SK-N-MC (cell line): ENCODE results near the gene LAMA3.

Source experiments
- DNase-seq: peaks from one replicate; pipeline ENCODE4 v3.0.0-alpha.2; 2011; ENCODE audit warnings: low read depth, low spot score
- H3K27ac ChIP-seq: fragments of 200-600 bp; sonication (generic); 2 replicates; pipeline ENCODE4 v1.5.1; 2016; ENCODE audit warnings: mixed run types
- H3K36me3 ChIP-seq: fragments of 200-600 bp; sonication (generic); 2 replicates; pipeline ENCODE4 v1.6.1; 2017; ENCODE audit warnings: antibody characterized with exemption, low read length, mixed read lengths; ENCODE audit not compliant: insufficient read depth
- H3K4me3 ChIP-seq: fragments of 200-600 bp; sonication (generic); 2 replicates; pipeline ENCODE4 v1.5.1; 2016
- H3K9ac ChIP-seq: fragments of 200-600 bp; sonication (generic); 2 replicates; pipeline ENCODE4 v1.8.0; 2017; ENCODE audit warnings: mixed run types, mixed read lengths; ENCODE audit not compliant: insufficient read length
- H3K9me3 ChIP-seq: fragments of 200-600 bp; sonication (generic); 2 replicates; pipeline ENCODE4 v1.6.1; 2017; ENCODE audit warnings: low read depth, mild to moderate bottlenecking, antibody characterized with exemption, low read length, moderate library complexity, mixed read lengths
- EZH2 ChIP-seq: fragments of 200-600 bp; sonication (generic); IDR thresholded peaks from one replicate; pipeline ENCODE4 v1.6.1; 2017; ENCODE audit warnings: antibody characterized with exemption
- FOXP2 ChIP-seq: optimal IDR thresholded peaks from 2 replicates; pipeline ENCODE3; 2011; ENCODE audit warnings: mild to moderate bottlenecking, moderate library complexity; ENCODE audit not compliant: insufficient read depth; ENCODE audit errors: extremely low read length, control extremely low read depth
- POLR2AphosphoS5 ChIP-seq: IDR thresholded peaks from 2 replicates; pipeline ENCODE4 v1.6.1; 2012; ENCODE audit warnings: mild to moderate bottlenecking, low read depth, low read length, borderline replicate concordance

The LAMA3 gene

GRCh38 chr18:23879126-23879525 lies 189.9 kb downstream of the LAMA3 start:
- H3K4me3 ChIP-seq: no peak overlapping the region
- H3K9ac ChIP-seq: no peak overlapping the region
- no peak for TF ChIP-seq POLR2AphosphoS5
- no peak for TF ChIP-seq FOXP2
- no peak for TF ChIP-seq EZH2
- H3K36me3 ChIP-seq: no peaks in the 10 kb centered on the region
- H3K27ac ChIP-seq: no peak overlapping the region
- no peaks in the 10 kb centered on the region for H3K9me3 ChIP-seq
- no peak for DNase-seq

GRCh38 chr18:23879544-23879943 lies 190.3 kb downstream of the LAMA3 start:
- Histone ChIP-seq H3K9ac (no peak overlapping the region), H3K27ac (no peak overlapping the region), H3K4me3 (no peak overlapping the region), H3K9me3 (no peaks in the 10 kb centered on the region), H3K36me3 (no peaks in the 10 kb centered on the region)
- no peak for DNase-seq
- no peak for TF ChIP-seq FOXP2
- TF ChIP-seq POLR2AphosphoS5: no peak
- no peak for TF ChIP-seq EZH2

GRCh38 chr18:23879966-23880565 lies 190.8 kb downstream of the LAMA3 start:
- TF ChIP-seq EZH2 (no peak), POLR2AphosphoS5 (no peak), FOXP2 (no peak)
- H3K9ac ChIP-seq: no peak overlapping the region
- no peak for DNase-seq
- no peak overlapping the region for H3K4me3 ChIP-seq
- no peaks in the 10 kb centered on the region for H3K36me3 ChIP-seq
- H3K27ac ChIP-seq: no peak overlapping the region
- H3K9me3 ChIP-seq: no peaks in the 10 kb centered on the region

- no peak for DNase-seq
- Histone ChIP-seq H3K9me3 (no peaks in the 10 kb centered on the region), H3K27ac (no peak overlapping the region), H3K4me3 (no peak overlapping the region), H3K9ac (no peak overlapping the region), H3K36me3 (no peaks in the 10 kb centered on the region)
- TF ChIP-seq POLR2AphosphoS5 (no peak), FOXP2 (no peak), EZH2 (no peak)
Observed at GRCh38 chr18:23880931-23881617, 191.8 kb downstream of the LAMA3 start.

- H3K36me3 ChIP-seq: no peaks in the 10 kb centered on the region
- no peaks in the 10 kb centered on the region for H3K9me3 ChIP-seq
- TF ChIP-seq FOXP2: no peak
- no peak for TF ChIP-seq POLR2AphosphoS5
- TF ChIP-seq EZH2: no peak
- H3K27ac ChIP-seq: no peak overlapping the region
- no peak overlapping the region for H3K4me3 ChIP-seq
- DNase-seq: no peak
- H3K9ac ChIP-seq: no peak overlapping the region
Observed at GRCh38 chr18:23881778-23882177, 192.5 kb downstream of the LAMA3 start.

GRCh38 chr18:23882616-23883276 lies 193.5 kb downstream of the LAMA3 start:
- H3K36me3 ChIP-seq: no peaks in the 10 kb centered on the region
- DNase-seq: no peak
- H3K27ac ChIP-seq: no peak overlapping the region
- no peak overlapping the region for H3K4me3 ChIP-seq
- TF ChIP-seq EZH2 (no peak), POLR2AphosphoS5 (no peak), FOXP2 (no peak)
- no peaks in the 10 kb centered on the region for H3K9me3 ChIP-seq
- H3K9ac ChIP-seq: no peak overlapping the region

- no peak for TF ChIP-seq POLR2AphosphoS5
- no peak overlapping the region for H3K4me3 ChIP-seq
- DNase-seq: no peak
- H3K9me3 ChIP-seq: no peaks in the 10 kb centered on the region
- H3K36me3 ChIP-seq: no peaks in the 10 kb centered on the region
- no peak overlapping the region for H3K27ac ChIP-seq
- no peak overlapping the region for H3K9ac ChIP-seq
Observed at GRCh38 chr18:23883277-23883790, 194.1 kb downstream of the LAMA3 start.

GRCh38 chr18:23884681-23885375 lies 195.6 kb downstream of the LAMA3 start:
- peak overlapping the region; percentile 17; the same call in 1 of the 2 replicates for H3K27ac ChIP-seq
- H3K4me3 ChIP-seq: no peak overlapping the region
- H3K9me3 ChIP-seq: no peaks in the 10 kb centered on the region
- H3K36me3 ChIP-seq: no peaks in the 10 kb centered on the region
- DNase-seq: no peak
- TF ChIP-seq FOXP2: no peak
- no peak for TF ChIP-seq EZH2
- TF ChIP-seq POLR2AphosphoS5: no peak
- no peak overlapping the region for H3K9ac ChIP-seq
